GM18507 (cell line): ENCODE results near the gene PHKG1.
"Not testable (repeated sequence)": the region's sequence is repeated elsewhere in the genome, so short reads cannot be mapped to it uniquely, and the experiment has no call there.

Experiments used
- DNase-seq: peaks from one replicate; pipeline ENCODE4 v3.0.0; 2011; ENCODE audit warnings: low read depth; ENCODE audit not compliant: insufficient read length; ENCODE audit errors: extremely low spot score
- FAIRE-seq: peaks from 2 replicates; lab custom pipeline; 2011; peaks lifted over from hg19 to GRCh38; lab: Jason Lieb, UNC

Gene PHKG1

GRCh38 chr7:56048245-56048644 is 44.5 kb downstream of the PHKG1 start:
- FAIRE-seq: no peak
- DNase-seq: no peak

GRCh38 chr7:56047446-56048116 is 45.2 kb downstream of the PHKG1 start:
- not testable (repeated sequence) for FAIRE-seq, DNase-seq

GRCh38 chr7:56046721-56047445 is 45.9 kb downstream of the PHKG1 start:
- FAIRE-seq (no peak), DNase-seq (no peak)

GRCh38 chr7:56045758-56046157 is 47.0 kb downstream of the PHKG1 start:
- not testable (repeated sequence) for DNase-seq, FAIRE-seq

GRCh38 chr7:56040730-56041129 is 52.0 kb downstream of the PHKG1 start:
- no peak for DNase-seq
- no peak for FAIRE-seq

GRCh38 chr7:56033671-56034432 is 58.9 kb downstream of the PHKG1 start:
- DNase-seq (peak; percentile 57), FAIRE-seq (peak; percentile 78)

GRCh38 chr7:56032578-56032977 is 60.2 kb downstream of the PHKG1 start:
- not testable (repeated sequence) for FAIRE-seq

GRCh38 chr7:56031556-56031955 is 61.2 kb downstream of the PHKG1 start:
- FAIRE-seq, DNase-seq: not testable (repeated sequence)

More at GRCh38 chr7:56032578-56032977, 60.2 kb downstream of the PHKG1 start:
- DNase-seq: not testable (repeated sequence)

- FAIRE-seq (no peak), DNase-seq (no peak)
Measured at GRCh38 chr7:56030340-56030739, 62.4 kb downstream of the PHKG1 start.
